SK-N-SH (cell line): ENCODE measurements around the gene DDX25. TPM values are rescaled to one million over a fixed set of nuclear protein-coding genes. Genes with fewer than 3 reads are reported as not detected.

ENCODE experiments used
- CTCF ChIA-PET: fragments of 300-600, 350-600 bp; formaldehyde crosslinking; extraction: SDS; loops from one replicate; lab custom pipeline; 2021; lab: Yijun Ruan, JAX
- POLR2A ChIA-PET: fragments of 350-600 bp; sonication (Branson Sonifier 250); formaldehyde crosslinking; extraction: SDS; loops from one replicate; lab custom pipeline; 2020; ENCODE audit warnings: antibody characterized with exemption, inconsistent platforms; lab: Yijun Ruan, JAX
- DNase-seq: peaks from one replicate; pipeline ENCODE4 v3.0.0; 2012
- H2AFZ ChIP-seq: fragments of 200-600 bp; sonication (generic); 2 replicates; pipeline ENCODE4 v1.8.1; 2016; ENCODE audit warnings: antibody characterized with exemption, mild to moderate bottlenecking, low read depth
- H3F3A ChIP-seq: fragments of 200-600 bp; sonication (generic); replicated peaks from 2 replicates; pipeline ENCODE3; 2016; ENCODE audit warnings: antibody characterized with exemption, mild to moderate bottlenecking; ENCODE audit not compliant: insufficient read depth
- H3K27ac ChIP-seq, 2 experiments: fragments of 200-500 bp in 1 of 2; fragments of 200-600 bp in 1 of 2; sonication (Bioruptor generic) in 1 of 2; sonication (generic), shearing (Covaris generic) in 1 of 2; 2 replicates each; pipeline versions ENCODE4 v1.5.1 to v1.6.1; 2014 to 2016; ENCODE audit warnings: low read depth in 2 of 2, inconsistent platforms in 1 of 2, low read length in 1 of 2, mild to moderate bottlenecking in 1 of 2, mixed read lengths in 1 of 2
- H3K27me3 ChIP-seq: fragments of 200-600 bp; sonication (generic), shearing (Covaris generic); 2 replicates; pipeline ENCODE4 v1.6.1; 2016; ENCODE audit warnings: mixed run types; ENCODE audit not compliant: insufficient read depth
- H3K36me3 ChIP-seq, 2 experiments: fragments of 200-500 bp in 1 of 2; fragments of 200-600 bp in 1 of 2; sonication (Bioruptor generic) in 1 of 2; sonication (generic) in 1 of 2; replicated peaks in 1 of 2; 2 replicates each; pipeline versions ENCODE3 to v1.5.1; 2014 to 2016; ENCODE audit warnings: low read length in 1 of 2, mild to moderate bottlenecking in 1 of 2; ENCODE audit not compliant: insufficient read depth in 2 of 2, control insufficient read depth in 1 of 2
- H3K4me1 ChIP-seq, 2 experiments: fragments of 200-500 bp in 1 of 2; fragments of 200-600 bp in 1 of 2; sonication (Bioruptor generic) in 1 of 2; sonication (generic), shearing (Covaris generic) in 1 of 2; 2 replicates each; pipeline versions ENCODE4 v1.5.1 to v1.6.1; 2014 to 2016; ENCODE audit warnings: low read depth in 1 of 2, low read length in 1 of 2, mixed run types in 1 of 2; ENCODE audit not compliant: insufficient read depth in 2 of 2, control insufficient read depth in 1 of 2
- H3K4me2 ChIP-seq: fragments of 200-600 bp; sonication (generic), shearing (Covaris generic); 2 replicates; pipeline ENCODE4 v1.6.1; 2017; ENCODE audit warnings: mixed run types
- H3K4me3 ChIP-seq, 2 experiments: fragments of 200-500 bp in 1 of 2; fragments of 200-600 bp in 1 of 2; sonication (Bioruptor generic) in 1 of 2; sonication (generic), shearing (Covaris generic) in 1 of 2; 2 replicates each; pipeline versions ENCODE4 v1.5.1 to v1.8.1; 2014 to 2016; ENCODE audit warnings: low read depth in 2 of 2, inconsistent platforms in 1 of 2, low read length in 1 of 2, mild to moderate bottlenecking in 1 of 2, mixed read lengths in 1 of 2, moderate library complexity in 1 of 2
- H3K79me2 ChIP-seq: fragments of 200-600 bp; sonication (generic); 2 replicates; pipeline ENCODE4 v1.8.1; 2017; ENCODE audit warnings: mild to moderate bottlenecking; ENCODE audit not compliant: insufficient read depth
- H3K9ac ChIP-seq: fragments of 200-600 bp; sonication (generic); 2 replicates; pipeline ENCODE4 v1.6.1; 2017; ENCODE audit warnings: mixed run types
- H3K9me2 ChIP-seq: fragments of 200-600 bp; sonication (generic); 2 replicates; pipeline ENCODE4 v1.6.1; 2017; ENCODE audit warnings: mixed run types
- H3K9me3 ChIP-seq: fragments of 200-600 bp; sonication (generic); 2 replicates; pipeline ENCODE4 v1.6.1; 2017; ENCODE audit warnings: mixed run types, mild to moderate bottlenecking, moderate library complexity
- H4K20me1 ChIP-seq: fragments of 200-600 bp; sonication (generic); 2 replicates; pipeline ENCODE4 v1.6.1; 2017; ENCODE audit warnings: mild to moderate bottlenecking, mixed run types; ENCODE audit not compliant: insufficient read depth
- EP300 ChIP-seq, 2 experiments: IDR thresholded peaks; 2 replicates each; pipeline versions ENCODE4 v1.4.0 to v1.6.1; 2012; ENCODE audit warnings: borderline replicate concordance in 1 of 2, low read depth in 1 of 2, low read length in 1 of 2
- GABPA ChIP-seq: IDR thresholded peaks from 2 replicates; pipeline ENCODE4 v1.4.0; 2012; ENCODE audit warnings: low read depth, mild to moderate bottlenecking
- IRF3 ChIP-seq: fragments of 150-350 bp; IDR thresholded peaks from 2 replicates; pipeline ENCODE4 v1.6.1; 2016; ENCODE audit warnings: mild to moderate bottlenecking, low read depth, low read length
- JUND ChIP-seq: IDR thresholded peaks from 2 replicates; pipeline ENCODE4 v1.4.0; 2012
- MEF2A ChIP-seq: IDR thresholded peaks from 2 replicates; pipeline ENCODE4 v1.4.0; 2012; ENCODE audit warnings: low read depth, borderline replicate concordance
- NRF1 ChIP-seq: IDR thresholded peaks from 2 replicates; pipeline ENCODE4 v1.6.1; 2012; ENCODE audit warnings: low read depth, mild to moderate bottlenecking, low read length
- RCOR1 ChIP-seq: fragments of 150-350 bp; IDR thresholded peaks from 2 replicates; pipeline ENCODE4 v1.6.1; 2017; ENCODE audit warnings: antibody characterized with exemption, low read length
- REST ChIP-seq: IDR thresholded peaks from 2 replicates; pipeline ENCODE4 v1.6.1; 2012; ENCODE audit warnings: mild to moderate bottlenecking, low read depth, low read length, moderate library complexity
- RFX5 ChIP-seq: IDR thresholded peaks from 2 replicates; pipeline ENCODE4 v1.6.1; 2012; ENCODE audit warnings: mild to moderate bottlenecking, improper control_type of control experiment, low read length
- RXRA ChIP-seq: IDR thresholded peaks from 2 replicates; pipeline ENCODE4 v1.4.0; 2012; ENCODE audit warnings: low read depth, mild to moderate bottlenecking, borderline replicate concordance
- TAF1 ChIP-seq: IDR thresholded peaks from 2 replicates; pipeline ENCODE4 v1.6.1; 2012; ENCODE audit warnings: low read depth, mild to moderate bottlenecking, low read length, moderate library complexity, borderline replicate concordance
- USF1 ChIP-seq: IDR thresholded peaks from 2 replicates; pipeline ENCODE4 v1.4.0; 2012; ENCODE audit warnings: low read depth, borderline replicate concordance
- ZBTB33 ChIP-seq: IDR thresholded peaks from 2 replicates; pipeline ENCODE4 v1.4.0; 2012; ENCODE audit warnings: low read depth, borderline replicate concordance
- WGBS: methylation state at CpG from one replicate; pipeline ENCODE4 v1.1.6; 2017; ENCODE audit warnings: low lambda C conversion rate; 5-methylcytosine and 5-hydroxymethylcytosine counted together
- polyA plus RNA-seq, 3 experiments: library from polyadenylated mRNA; depleted of rRNA; stranded (reverse); fragments of >200 nt; gene quantifications; 2 replicates each; pipeline ENCODE4 v1.2.3, GENCODE V29; 2012

The DDX25 gene
- polyA plus RNA-seq, 1 of the 3 experiments (the other 2 are of a cell fraction), result 0.12 TPM

- Histone ChIP-seq H3F3A (no peaks in the 10 kb centered on the region), H2AFZ (no peak overlapping the region), H3K36me3 (no peaks in the 10 kb centered on the region), H3K79me2 (no peaks in the 10 kb centered on the region), H3K4me2 (no peak overlapping the region), H3K4me3 (no peak overlapping the region), H3K9me3 (no peaks in the 10 kb centered on the region), H3K9ac (no peak overlapping the region), H3K4me1 (peaks cover 0 to 19% of the 10 kb centered on the region in 2 experiments; a peak in 2 of 4 replicates), H3K27ac (no peak overlapping the region), H3K27me3 (0 out of 2 replicates have a peak, but pooled peaks cover 6% of the 10 kb centered on the region), H4K20me1 (no peaks in the 10 kb centered on the region), H3K9me2 (no peaks in the 10 kb centered on the region)
- TF ChIP-seq JUND, result no peak
- 45% methylated on average over 3 of the region's 3 CpGs for WGBS
- ChIA-PET POLR2A (no interaction called here), CTCF (interaction anchor here (1.5 to 4.2 kb wide), 4 partner anchors 8 to 263 kb away, joined by 5 to 26 read pairs (median 12); no protein-coding TSS in a partner anchor)
- no peak for DNase-seq
Observed at GRCh38 chr11:125931116-125931515, 26.8 kb downstream of the DDX25 start.

GRCh38 chr11:125931668-125932067 is 27.4 kb downstream of the DDX25 start:
- WGBS, result 72% methylated on average over 6 of the region's 6 CpGs
- ChIA-PET CTCF (interaction anchor here (1.5 to 4.2 kb wide), 4 partner anchors 8 to 262 kb away, joined by 5 to 26 read pairs (median 12); no protein-coding TSS in a partner anchor), POLR2A (no interaction called here)

More at GRCh38 chr11:125931668-125932067, 27.4 kb downstream of the DDX25 start:
- DNase-seq, result no peak
- Histone ChIP-seq H3K4me1 (peaks cover 0 to 22% of the 10 kb centered on the region in 2 experiments; a peak in 2 of 4 replicates), H4K20me1 (no peaks in the 10 kb centered on the region), H3K4me3 (no peak overlapping the region), H3K4me2 (no peak overlapping the region), H3F3A (no peaks in the 10 kb centered on the region), H3K27me3 (0 out of 2 replicates have a peak, but pooled peaks cover 6% of the 10 kb centered on the region), H2AFZ (no peak overlapping the region), H3K36me3 (no peaks in the 10 kb centered on the region), H3K9me3 (no peaks in the 10 kb centered on the region), H3K9me2 (no peaks in the 10 kb centered on the region), H3K27ac (no peak overlapping the region), H3K9ac (no peak overlapping the region), H3K79me2 (no peaks in the 10 kb centered on the region)
- TF ChIP-seq REST (no peak), MEF2A (no peak), GABPA (no peak), EP300 (IDR thresholded peaks at IDR 0.05; ENCODE audit: borderline replicate concordance in 1 of 2, low read depth in 1 of 2, low read length in 1 of 2) (no peak), RFX5 (no peak), NRF1 (no peak), USF1 (no peak), RCOR1 (no peak), TAF1 (no peak), RXRA (no peak), IRF3 (no peak), ZBTB33 (no peak)
